SK-N-MC (cell line): ENCODE data around the gene SEMA4B.
"Not testable (repeated sequence)": the region's sequence is repeated elsewhere in the genome, so short reads cannot be mapped to it uniquely, and the experiment has no call there.

Experiments
- DNase-seq: peaks from one replicate; pipeline ENCODE4 v3.0.0-alpha.2; 2011; ENCODE audit warnings: low read depth, low spot score
- H3K27ac ChIP-seq: fragments of 200-600 bp; sonication (generic); 2 replicates; pipeline ENCODE4 v1.5.1; 2016; ENCODE audit warnings: mixed run types
- H3K36me3 ChIP-seq: fragments of 200-600 bp; sonication (generic); 2 replicates; pipeline ENCODE4 v1.6.1; 2017; ENCODE audit warnings: antibody characterized with exemption, low read length, mixed read lengths; ENCODE audit not compliant: insufficient read depth
- H3K4me3 ChIP-seq: fragments of 200-600 bp; sonication (generic); 2 replicates; pipeline ENCODE4 v1.5.1; 2016
- H3K9ac ChIP-seq: fragments of 200-600 bp; sonication (generic); 2 replicates; pipeline ENCODE4 v1.8.0; 2017; ENCODE audit warnings: mixed run types, mixed read lengths; ENCODE audit not compliant: insufficient read length
- H3K9me3 ChIP-seq: fragments of 200-600 bp; sonication (generic); 2 replicates; pipeline ENCODE4 v1.6.1; 2017; ENCODE audit warnings: low read depth, mild to moderate bottlenecking, antibody characterized with exemption, low read length, moderate library complexity, mixed read lengths
- EZH2 ChIP-seq: fragments of 200-600 bp; sonication (generic); IDR thresholded peaks from one replicate; pipeline ENCODE4 v1.6.1; 2017; ENCODE audit warnings: antibody characterized with exemption
- FOXP2 ChIP-seq: optimal IDR thresholded peaks from 2 replicates; pipeline ENCODE3; 2011; ENCODE audit warnings: mild to moderate bottlenecking, moderate library complexity; ENCODE audit not compliant: insufficient read depth; ENCODE audit errors: extremely low read length, control extremely low read depth
- POLR2AphosphoS5 ChIP-seq: IDR thresholded peaks from 2 replicates; pipeline ENCODE4 v1.6.1; 2012; ENCODE audit warnings: mild to moderate bottlenecking, low read depth, low read length, borderline replicate concordance

SEMA4B gene

DNA sequence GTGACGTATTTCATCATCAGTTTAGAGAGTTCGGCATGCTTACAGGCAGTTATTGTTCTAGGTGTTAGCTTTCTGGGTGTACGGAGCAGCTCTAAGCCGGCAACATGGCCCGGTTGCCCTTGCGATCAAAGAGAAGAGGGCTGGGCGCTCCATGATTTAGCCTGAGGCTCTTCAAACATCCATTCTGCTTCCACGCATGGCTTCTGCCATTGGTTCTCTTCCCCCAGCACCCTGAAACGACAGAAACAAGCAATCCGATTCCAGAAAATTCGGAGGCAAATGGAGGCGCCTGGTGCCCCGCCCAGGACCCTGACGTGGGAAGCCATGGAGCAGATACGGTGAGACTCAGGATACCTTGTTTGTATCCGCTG lies 64.9 kb downstream of the SEMA4B start:
- H3K9me3 ChIP-seq, result no peaks in the 10 kb centered on the region
- H3K27ac ChIP-seq, result peak overlapping the region; percentile 77
- TF ChIP-seq FOXP2 (no peak), POLR2AphosphoS5 (no peak), EZH2 (no peak)
- H3K4me3 ChIP-seq, result peak overlapping the region; percentile 89
- DNase-seq, result no peak
- H3K36me3 ChIP-seq, result peaks cover 37% of the 10 kb centered on the region
- peak overlapping the region; percentile 86 for H3K9ac ChIP-seq

DNA sequence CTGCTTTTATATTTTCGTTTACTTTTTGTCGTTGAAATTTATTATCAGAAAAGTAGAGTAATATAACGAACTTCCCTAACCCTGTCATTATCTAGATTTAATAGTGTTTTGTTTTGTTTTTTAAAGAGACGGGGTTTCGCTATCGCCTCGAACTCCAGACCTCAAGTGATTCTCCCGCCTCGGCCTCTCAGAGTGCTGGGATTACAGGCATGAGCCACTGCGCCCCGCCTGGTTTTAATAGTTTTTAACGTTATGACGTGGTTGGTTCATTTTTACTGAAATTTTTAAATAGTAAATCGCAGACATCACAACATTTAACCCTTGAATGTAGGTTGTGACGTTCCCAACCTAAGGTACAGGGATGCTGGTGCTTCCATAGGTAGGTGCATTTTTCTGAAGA lies 65.4 kb downstream of the SEMA4B start:
- Histone ChIP-seq H3K9me3 (no peaks in the 10 kb centered on the region), H3K27ac (peak overlapping the region; percentile 77), H3K9ac (peak overlapping the region; percentile 86), H3K4me3 (peak overlapping the region; percentile 89), H3K36me3 (peaks cover 42% of the 10 kb centered on the region)
- DNase-seq, result no peak
- TF ChIP-seq EZH2 (no peak), POLR2AphosphoS5 (no peak), FOXP2 (no peak)

DNA sequence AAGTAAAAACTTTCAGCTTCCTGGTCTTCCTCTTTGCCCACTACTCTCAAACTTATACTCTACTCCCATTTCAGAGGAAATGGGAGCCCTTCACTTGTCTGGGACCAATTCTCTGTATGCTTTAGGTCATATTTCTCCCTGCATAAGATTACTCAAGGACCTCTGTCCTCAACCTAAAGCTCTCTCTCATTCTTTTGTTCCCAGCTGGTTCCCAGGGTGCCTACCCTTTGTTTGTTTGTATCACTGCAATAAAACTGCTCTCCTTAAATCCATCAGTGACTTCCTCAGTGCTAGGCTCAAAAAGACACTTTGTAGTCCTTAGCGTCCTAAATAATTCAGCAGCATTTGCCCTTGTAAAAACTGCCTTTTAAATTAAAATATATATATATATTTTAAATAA lies 67.3 kb downstream of the SEMA4B start:
- no peak for TF ChIP-seq POLR2AphosphoS5
- no peak for TF ChIP-seq FOXP2
- TF ChIP-seq EZH2, result no peak
- Histone ChIP-seq H3K27ac (no peak overlapping the region), H3K4me3 (peak overlapping the region; percentile 89), H3K9ac (no peak overlapping the region), H3K9me3 (no peaks in the 10 kb centered on the region), H3K36me3 (peaks cover 58% of the 10 kb centered on the region)
- no peak for DNase-seq

DNA sequence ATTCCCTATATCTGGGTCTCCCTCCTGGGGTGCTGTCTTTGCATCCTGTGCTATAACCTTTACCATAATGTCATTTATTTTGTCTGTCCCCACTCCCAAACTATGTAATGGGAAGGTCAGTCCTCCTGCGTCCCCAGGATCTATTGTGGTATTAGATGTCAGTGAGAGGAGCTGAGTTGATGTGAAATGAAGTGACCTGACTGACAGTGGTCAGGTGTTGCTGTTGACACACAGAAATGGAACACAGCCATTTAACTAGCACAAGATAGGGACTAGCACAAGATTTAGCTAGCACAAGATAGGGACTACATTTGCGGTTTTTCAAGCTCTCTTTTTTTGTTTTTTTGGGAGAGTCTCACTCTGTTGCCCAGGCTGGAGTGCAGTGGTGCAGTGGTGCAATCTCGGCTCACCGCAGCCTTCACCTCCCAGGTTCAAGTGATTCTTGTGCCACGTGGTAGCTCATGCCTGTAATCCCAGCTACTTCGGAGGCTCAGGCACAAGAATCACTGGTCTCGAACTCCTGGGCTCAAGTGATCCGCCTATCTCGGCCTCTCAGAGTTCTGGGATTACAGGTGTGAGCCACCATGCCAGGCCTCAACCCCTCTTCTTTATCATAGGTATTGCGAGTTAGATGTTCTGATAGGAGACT lies 69.5 kb downstream of the SEMA4B start:
- DNase-seq, result no peak
- Histone ChIP-seq H3K4me3 (no peak overlapping the region), H3K9ac (no peak overlapping the region), H3K9me3 (no peaks in the 10 kb centered on the region), H3K36me3 (peaks cover 62% of the 10 kb centered on the region), H3K27ac (no peak overlapping the region)
- no peak for TF ChIP-seq POLR2AphosphoS5
- TF ChIP-seq EZH2, result no peak
- no peak for TF ChIP-seq FOXP2

DNA sequence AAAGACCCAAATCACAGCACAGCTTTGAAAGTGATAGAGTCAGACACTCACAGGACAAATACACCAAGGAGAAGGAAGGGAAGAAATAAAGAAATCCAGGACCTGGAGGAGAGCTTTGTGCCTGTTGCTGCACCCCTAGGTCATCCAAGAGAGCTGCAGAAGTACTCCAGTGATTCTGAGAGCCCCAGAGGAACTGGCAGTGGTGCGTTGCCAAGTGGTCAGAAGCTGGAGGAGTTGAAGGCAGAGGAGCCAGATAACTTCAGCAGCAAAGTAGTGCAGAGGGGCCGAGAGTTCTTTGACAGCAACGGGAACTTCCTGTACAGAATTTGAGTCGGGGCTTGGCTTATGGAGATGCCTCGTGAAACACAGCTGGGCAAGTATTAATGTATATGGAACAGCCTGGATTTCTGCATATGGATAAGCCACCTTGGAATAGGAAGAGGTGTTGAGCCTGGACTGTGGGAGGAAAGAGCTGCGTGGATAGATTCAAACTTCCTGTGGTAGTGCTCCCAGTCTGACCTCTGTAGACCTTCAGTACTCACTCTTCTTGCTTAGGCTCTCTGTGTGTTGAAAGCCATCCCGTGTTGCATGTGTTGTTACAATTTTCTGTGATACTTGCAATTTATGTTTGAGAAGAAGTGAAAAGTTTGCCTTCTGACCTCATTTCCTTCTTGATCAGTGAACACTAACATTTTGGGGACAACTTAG lies 70.5 kb downstream of the SEMA4B start:
- Histone ChIP-seq H3K27ac (no peak overlapping the region), H3K36me3 (peaks cover 63% of the 10 kb centered on the region), H3K9ac (no peak overlapping the region), H3K9me3 (no peaks in the 10 kb centered on the region), H3K4me3 (no peak overlapping the region)
- no peak for TF ChIP-seq FOXP2
- no peak for TF ChIP-seq EZH2
- TF ChIP-seq POLR2AphosphoS5, result no peak
- no peak for DNase-seq

DNA sequence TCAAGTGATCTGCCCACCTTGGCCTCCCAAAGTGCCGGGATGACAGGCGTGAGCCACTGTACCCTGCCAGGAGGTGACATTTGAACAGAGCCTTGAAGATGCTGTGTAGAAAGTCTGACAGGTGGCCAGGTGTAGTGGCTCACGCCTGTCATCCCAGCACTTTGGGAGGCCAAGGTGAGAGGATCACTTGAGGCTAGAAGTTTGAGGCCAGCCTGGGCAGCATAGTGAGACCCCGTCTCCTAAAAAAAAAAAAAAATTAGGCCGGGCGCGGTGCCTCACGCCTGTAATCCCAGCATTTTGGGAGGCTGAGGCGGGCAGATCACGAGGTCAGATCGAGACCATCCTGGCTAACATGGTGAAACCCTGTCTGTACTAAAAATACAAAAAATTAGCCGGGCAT lies 77.3 kb downstream of the SEMA4B start:
- H3K36me3 ChIP-seq, H3K4me3 ChIP-seq, H3K9me3 ChIP-seq, DNase-seq, H3K9ac ChIP-seq, H3K27ac ChIP-seq: not testable (repeated sequence)
